Ecto neural progenitor cell (in vitro differentiated cells): ENCODE results near the gene TIMM44.
"Not testable (repeated sequence)": the region's sequence is repeated elsewhere in the genome, so short reads cannot be mapped to it uniquely, and the experiment has no call there.

ENCODE experiments used
- DNase-seq: peaks from one replicate; pipeline ENCODE4 v3.0.0-alpha.2; 2018; ENCODE audit warnings: low spot score

Gene TIMM44

GRCh38 chr19:7925171-7925851, 18.2 kb downstream of the TIMM44 start:
- peak; percentile 96 for DNase-seq

- no peak for DNase-seq
Measured at GRCh38 chr19:7924651-7925170, 18.8 kb downstream of the TIMM44 start.

- no peak for DNase-seq
Measured at GRCh38 chr19:7924241-7924640, 19.2 kb downstream of the TIMM44 start.

GRCh38 chr19:7923295-7924191, 19.9 kb downstream of the TIMM44 start:
- DNase-seq = no peak

- DNase-seq = no peak
Measured at GRCh38 chr19:7922836-7923195, 20.6 kb downstream of the TIMM44 start.

GRCh38 chr19:7921967-7922835, 21.3 kb downstream of the TIMM44 start:
- DNase-seq = no peak

- DNase-seq = no peak
Measured at GRCh38 chr19:7921302-7921966, 22.0 kb downstream of the TIMM44 start.

GRCh38 chr19:7920519-7921301, 22.8 kb downstream of the TIMM44 start:
- peak; percentile 100 for DNase-seq

GRCh38 chr19:7919610-7920518, 23.6 kb downstream of the TIMM44 start, which contains the start of gene SNAPC2:
Gene SNAPC2, plus strand, starts transcription at chr19:7920338. Its CDS starts 29 bp downstream, at chr19:7920367.
- DNase-seq = peak; percentile 98

GRCh38 chr19:7918615-7919421, 24.6 kb downstream of the TIMM44 start:
- no peak for DNase-seq

GRCh38 chr19:7918062-7918614, 25.3 kb downstream of the TIMM44 start:
- DNase-seq = not testable (repeated sequence)

- peak; percentile 84 for DNase-seq
Measured at GRCh38 chr19:7917267-7918061, 26.0 kb downstream of the TIMM44 start.

- DNase-seq = no peak
Measured at GRCh38 chr19:7916955-7917266, 26.6 kb downstream of the TIMM44 start.

GRCh38 chr19:7916103-7916954, 27.1 kb downstream of the TIMM44 start:
- no peak for DNase-seq

GRCh38 chr19:7915250-7916102, 28.0 kb downstream of the TIMM44 start:
- DNase-seq = no peak

- no peak for DNase-seq
Measured at GRCh38 chr19:7914598-7915045, 28.8 kb downstream of the TIMM44 start, which contains the start of gene TGFBR3L. Gene TGFBR3L, plus strand, starts transcription at chr19:7914830.
